ENCODE measurements around the gene MYLK4.

MYLK4 gene

GRCh38 chr6:2796861-2797260, 46.1 kb upstream of the MYLK4 start:
- H2AFZ ChIP-seq (ENCODE audit: low read depth) = no peak overlapping the region
- H3K9ac ChIP-seq = no peak overlapping the region
- no peak overlapping the region for H3K4me3 ChIP-seq (IDR thresholded peaks at IDR 0.05; ENCODE audit: insufficient read depth, low read depth, low read length)
- no peaks in the 10 kb centered on the region for H3K79me2 ChIP-seq (ENCODE audit: insufficient read depth, low read depth)
- H4K20me1 ChIP-seq (ENCODE audit: insufficient read depth) = no peaks in the 10 kb centered on the region
- no peaks in the 10 kb centered on the region for H3K4me1 ChIP-seq (ENCODE audit: low read depth, poor library complexity, severe bottlenecking)
- H3K27me3 ChIP-seq (ENCODE audit: insufficient read depth, low read depth) = no peaks in the 10 kb centered on the region
- no peak for TF ChIP-seq CTCF (conservative IDR thresholded peaks at IDR 0.05; ENCODE audit: low read depth, low read length)
- no peak overlapping the region for H3K27ac ChIP-seq
- no peaks in the 10 kb centered on the region for H3K36me3 ChIP-seq (ENCODE audit: insufficient read depth)
- H3K4me2 ChIP-seq = no peak overlapping the region

- Histone ChIP-seq H3K27ac (no peak overlapping the region), H3K4me3 (IDR thresholded peaks at IDR 0.05; ENCODE audit: insufficient read depth, low read depth, low read length) (no peak overlapping the region), H3K36me3 (ENCODE audit: insufficient read depth) (no peaks in the 10 kb centered on the region), H3K9ac (no peak overlapping the region), H3K27me3 (ENCODE audit: insufficient read depth, low read depth) (no peaks in the 10 kb centered on the region), H4K20me1 (ENCODE audit: insufficient read depth) (no peaks in the 10 kb centered on the region), H2AFZ (ENCODE audit: low read depth) (no peak overlapping the region), H3K4me2 (no peak overlapping the region), H3K4me1 (ENCODE audit: low read depth, poor library complexity, severe bottlenecking) (no peaks in the 10 kb centered on the region), H3K79me2 (ENCODE audit: insufficient read depth, low read depth) (no peaks in the 10 kb centered on the region)
- TF ChIP-seq CTCF (conservative IDR thresholded peaks at IDR 0.05; ENCODE audit: low read depth, low read length) = no peak
Measured at GRCh38 chr6:2795956-2796355, 45.2 kb upstream of the MYLK4 start.

GRCh38 chr6:2795162-2795561, 44.4 kb upstream of the MYLK4 start:
- no peak overlapping the region for H3K9ac ChIP-seq
- no peak overlapping the region for H2AFZ ChIP-seq (ENCODE audit: low read depth)
- H3K4me3 ChIP-seq (IDR thresholded peaks at IDR 0.05; ENCODE audit: insufficient read depth, low read depth, low read length) = no peak overlapping the region
- H3K27me3 ChIP-seq (ENCODE audit: insufficient read depth, low read depth) = no peaks in the 10 kb centered on the region
- H3K36me3 ChIP-seq (ENCODE audit: insufficient read depth) = no peaks in the 10 kb centered on the region
- H3K27ac ChIP-seq = no peak overlapping the region
- H4K20me1 ChIP-seq (ENCODE audit: insufficient read depth) = no peaks in the 10 kb centered on the region
- no peaks in the 10 kb centered on the region for H3K79me2 ChIP-seq (ENCODE audit: insufficient read depth, low read depth)
- TF ChIP-seq CTCF (conservative IDR thresholded peaks at IDR 0.05; ENCODE audit: low read depth, low read length) = no peak
- H3K4me1 ChIP-seq (ENCODE audit: low read depth, poor library complexity, severe bottlenecking) = no peaks in the 10 kb centered on the region
- no peak overlapping the region for H3K4me2 ChIP-seq

GRCh38 chr6:2794171-2794730, 43.5 kb upstream of the MYLK4 start:
- TF ChIP-seq CTCF (conservative IDR thresholded peaks at IDR 0.05; ENCODE audit: low read depth, low read length) = no peak
- no peaks in the 10 kb centered on the region for H3K27me3 ChIP-seq (ENCODE audit: insufficient read depth, low read depth)
- H2AFZ ChIP-seq (ENCODE audit: low read depth) = no peak overlapping the region
- H3K27ac ChIP-seq = no peak overlapping the region
- no peak overlapping the region for H3K9ac ChIP-seq
- H3K4me3 ChIP-seq (IDR thresholded peaks at IDR 0.05; ENCODE audit: insufficient read depth, low read depth, low read length) = no peak overlapping the region
- H3K79me2 ChIP-seq (ENCODE audit: insufficient read depth, low read depth) = no peaks in the 10 kb centered on the region
- no peaks in the 10 kb centered on the region for H4K20me1 ChIP-seq (ENCODE audit: insufficient read depth)
- no peak overlapping the region for H3K4me2 ChIP-seq
- H3K36me3 ChIP-seq (ENCODE audit: insufficient read depth) = no peaks in the 10 kb centered on the region
- no peaks in the 10 kb centered on the region for H3K4me1 ChIP-seq (ENCODE audit: low read depth, poor library complexity, severe bottlenecking)

Measured in KMS-11 (cell line).